HFF-Myc (cell line): ENCODE results near the gene TMEM184A.

Experiments
- DNase-seq: peaks from one replicate; pipeline ENCODE4 v3.0.0-alpha.2; 2011; ENCODE audit warnings: low read depth; ENCODE audit errors: extremely low read depth
- H3K4me3 ChIP-seq: replicated peaks from 2 replicates; pipeline ENCODE4 v1.5.1; 2011; ENCODE audit warnings: low read depth, mild to moderate bottlenecking, control low read depth, low read length
- TF ChIP-seq, protein P1 (sequence below): IDR thresholded peaks from 2 replicates; pipeline ENCODE4 v1.5.1; 2012; ENCODE audit warnings: mild to moderate bottlenecking, low read depth, low read length, control low read depth; ENCODE audit errors: missing control alignments

The TMEM184A gene

DNA sequence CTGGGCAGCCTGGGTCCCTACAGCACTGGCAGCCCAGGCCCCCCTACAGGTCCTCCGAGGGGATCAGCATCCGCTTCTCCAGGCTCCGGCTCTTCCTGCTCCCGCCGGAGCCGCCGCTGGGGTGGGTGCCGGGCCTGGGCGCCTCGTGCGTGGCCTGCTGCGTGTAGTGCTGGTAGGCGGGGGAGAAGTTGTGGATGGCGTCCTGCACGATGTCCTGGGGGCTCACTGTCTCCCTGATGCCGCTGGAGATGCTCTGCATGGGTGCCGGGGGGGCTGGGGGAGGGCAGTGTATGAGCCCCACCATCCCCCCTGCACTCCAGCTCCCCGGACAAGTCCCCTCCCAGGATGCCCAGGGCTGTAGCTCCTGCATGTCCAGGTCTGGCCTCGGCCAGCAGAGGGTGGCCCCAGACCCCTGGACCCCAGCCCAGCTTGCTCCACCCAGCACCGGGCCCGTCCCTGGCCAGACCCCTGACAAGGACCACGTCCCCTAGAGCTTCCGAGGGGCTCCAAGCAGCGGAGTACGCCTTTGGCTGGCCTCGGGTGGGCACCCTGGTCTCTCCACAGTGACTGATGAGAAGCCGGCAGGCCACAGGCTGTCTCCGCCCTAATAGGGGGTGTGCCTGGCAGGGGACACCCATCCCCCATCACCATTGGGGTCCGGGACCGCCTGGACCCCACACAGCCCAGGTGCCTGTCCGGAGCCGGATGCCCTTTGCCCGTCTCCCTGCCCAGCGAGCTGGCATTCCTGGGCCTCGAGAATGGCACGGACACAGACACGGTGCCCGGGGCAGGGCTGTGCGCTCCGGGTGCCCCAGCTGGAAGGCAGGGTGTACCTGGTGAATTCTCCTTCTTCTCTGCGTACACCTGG, 8.9 kb downstream of the TMEM184A start:
- TF ChIP-seq, protein P1, sequence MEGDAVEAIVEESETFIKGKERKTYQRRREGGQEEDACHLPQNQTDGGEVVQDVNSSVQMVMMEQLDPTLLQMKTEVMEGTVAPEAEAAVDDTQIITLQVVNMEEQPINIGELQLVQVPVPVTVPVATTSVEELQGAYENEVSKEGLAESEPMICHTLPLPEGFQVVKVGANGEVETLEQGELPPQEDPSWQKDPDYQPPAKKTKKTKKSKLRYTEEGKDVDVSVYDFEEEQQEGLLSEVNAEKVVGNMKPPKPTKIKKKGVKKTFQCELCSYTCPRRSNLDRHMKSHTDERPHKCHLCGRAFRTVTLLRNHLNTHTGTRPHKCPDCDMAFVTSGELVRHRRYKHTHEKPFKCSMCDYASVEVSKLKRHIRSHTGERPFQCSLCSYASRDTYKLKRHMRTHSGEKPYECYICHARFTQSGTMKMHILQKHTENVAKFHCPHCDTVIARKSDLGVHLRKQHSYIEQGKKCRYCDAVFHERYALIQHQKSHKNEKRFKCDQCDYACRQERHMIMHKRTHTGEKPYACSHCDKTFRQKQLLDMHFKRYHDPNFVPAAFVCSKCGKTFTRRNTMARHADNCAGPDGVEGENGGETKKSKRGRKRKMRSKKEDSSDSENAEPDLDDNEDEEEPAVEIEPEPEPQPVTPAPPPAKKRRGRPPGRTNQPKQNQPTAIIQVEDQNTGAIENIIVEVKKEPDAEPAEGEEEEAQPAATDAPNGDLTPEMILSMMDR: no peak
- no peak overlapping the region for H3K4me3 ChIP-seq
- no peak for DNase-seq

DNA sequence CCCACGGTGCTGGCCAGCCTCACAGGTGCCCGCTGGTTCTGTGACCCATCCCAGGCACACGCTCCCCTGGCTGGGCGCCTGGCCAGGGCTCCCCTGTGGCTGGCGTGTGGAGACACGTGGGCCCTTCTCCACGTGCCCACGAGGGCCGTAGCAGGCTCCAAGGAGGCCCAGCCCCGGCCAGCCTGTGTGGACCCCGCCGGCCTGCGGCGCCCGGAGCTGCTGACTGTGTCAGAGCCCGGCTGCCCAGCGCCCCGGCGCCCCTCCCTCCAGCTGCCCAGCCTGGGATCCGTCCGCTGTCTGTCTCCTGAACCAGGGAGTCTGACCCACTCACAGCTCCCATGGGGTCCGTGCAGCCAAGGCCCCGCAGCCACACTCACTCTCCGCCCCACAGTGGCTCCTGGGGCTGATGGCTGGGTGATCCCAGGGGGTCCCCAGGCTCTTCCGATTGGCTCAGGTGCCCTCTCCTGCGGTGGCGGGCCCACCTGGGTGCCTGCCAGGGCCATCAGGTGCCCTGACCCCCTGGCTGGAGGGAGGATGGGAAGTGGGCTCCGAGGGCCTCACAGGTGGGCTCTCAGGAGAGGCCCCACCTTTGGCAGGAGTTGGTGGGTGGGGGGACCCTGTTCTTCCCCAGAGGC, 9.6 kb downstream of the TMEM184A start:
- no peak overlapping the region for H3K4me3 ChIP-seq
- no peak for DNase-seq
- TF ChIP-seq, protein P1: no peak

GRCh38 chr7:1545417-1546246, 10.4 kb downstream of the TMEM184A start:
- TF ChIP-seq, protein P1: no peak
- no peak overlapping the region for H3K4me3 ChIP-seq
- DNase-seq: no peak

DNA sequence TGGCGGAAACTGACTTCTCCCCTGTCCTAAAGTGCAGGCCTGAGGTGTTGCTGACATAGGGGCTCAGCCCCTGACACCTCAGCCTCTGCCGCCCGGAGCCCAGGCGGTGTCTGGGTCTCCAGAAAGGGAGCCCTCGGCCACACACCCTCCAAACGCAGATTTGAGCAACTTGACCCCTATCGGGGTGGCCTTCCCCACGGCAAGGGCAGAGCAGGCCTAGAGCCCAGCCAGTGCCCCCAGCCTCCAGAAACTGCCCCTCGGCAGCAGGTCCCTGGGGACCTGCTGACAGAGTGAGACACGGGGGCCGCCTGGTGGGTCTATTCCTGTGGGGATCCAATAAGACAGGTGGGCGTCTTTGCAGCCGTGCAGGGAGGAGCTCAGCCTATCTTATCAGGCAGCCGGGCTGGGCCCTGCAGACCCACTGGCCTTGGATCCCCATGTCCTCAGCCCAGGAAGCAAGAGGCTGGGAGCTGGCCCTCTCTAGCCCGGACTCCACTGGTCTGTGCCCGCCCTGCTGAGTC, 11.0 kb downstream of the TMEM184A start:
- H3K4me3 ChIP-seq: no peak overlapping the region
- TF ChIP-seq, protein P1: no peak
- no peak for DNase-seq

DNA sequence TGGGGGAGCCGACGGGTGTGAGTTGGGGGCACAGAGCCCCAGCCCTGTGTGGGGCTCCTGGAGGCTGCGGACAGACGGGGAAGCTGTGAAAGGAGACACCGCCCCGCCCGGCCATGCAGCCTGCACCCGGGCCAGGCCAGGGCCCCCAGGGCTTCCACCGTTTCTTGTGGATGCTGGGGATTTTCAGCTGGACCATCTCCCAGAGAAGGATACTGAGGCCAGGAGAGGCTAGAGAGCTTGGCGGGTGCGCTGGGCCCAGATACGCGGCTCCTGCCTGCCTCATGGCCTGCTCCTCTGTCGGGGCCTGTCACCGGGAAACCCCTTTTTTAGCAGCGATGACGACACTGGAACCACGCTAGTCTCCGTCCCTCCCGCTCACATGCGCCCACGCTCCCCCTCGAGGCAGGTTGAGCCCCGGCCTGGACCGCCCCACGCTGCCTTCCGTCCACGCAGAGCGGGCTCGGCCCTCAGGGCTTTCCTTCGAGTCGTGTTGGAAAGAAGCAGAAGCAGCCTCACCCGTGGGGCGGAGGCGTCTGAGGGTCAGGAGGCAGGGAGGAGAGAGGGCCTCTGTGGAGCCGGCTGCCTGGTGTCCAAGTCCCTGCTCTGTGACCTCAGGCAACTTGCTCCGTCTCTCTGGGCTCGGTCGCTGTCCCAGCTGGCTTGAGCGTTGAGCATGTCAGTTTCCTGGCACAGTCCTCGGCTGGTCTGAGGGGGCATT, 11.7 kb downstream of the TMEM184A start:
- DNase-seq: no peak
- no peak overlapping the region for H3K4me3 ChIP-seq
- TF ChIP-seq, protein P1: no peak

DNA sequence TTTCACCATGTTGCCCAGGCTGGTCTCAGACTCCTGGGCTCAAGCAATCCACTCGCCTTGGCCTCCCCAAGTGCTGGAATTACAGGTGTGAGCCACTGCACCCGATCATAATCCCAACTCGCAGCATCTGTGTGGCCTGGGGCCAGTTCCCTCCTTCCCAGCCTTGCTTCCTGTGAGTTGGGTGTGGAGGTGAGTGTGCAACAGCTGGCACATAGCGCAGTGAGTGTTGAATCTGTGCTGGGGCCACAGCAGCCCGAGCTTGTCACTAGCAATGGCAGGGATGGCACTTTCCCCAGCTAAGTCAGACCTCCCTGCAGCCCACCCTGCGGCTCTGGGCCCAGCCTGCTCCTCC, 12.2 kb downstream of the TMEM184A start:
- no peak for DNase-seq
- TF ChIP-seq, protein P1: no peak
- no peak overlapping the region for H3K4me3 ChIP-seq
